Right lobe of liver (tissue), 4 donors: ENCODE data around the gene TNFRSF8.

ENCODE experiments used
- POLR2A ChIP-seq: fragments of 450-650 bp; IDR thresholded peaks from one replicate; pipeline ENCODE4 v1.6.1; 2017; ENCODE audit warnings: antibody characterized with exemption, mild to moderate bottlenecking
- TF ChIP-seq, protein P1 (sequence below), 4 donors: fragments of 200-600 bp in 3 of 4; fragments of 450-650 bp in 1 of 4; IDR thresholded peaks; one replicate each; pipeline versions ENCODE4 v1.5.1 to v1.8.0; 2016 to 2022; ENCODE audit warnings: antibody characterized with exemption in 4 of 4, mild to moderate bottlenecking in 2 of 4
- donor health status: DM: no; HTN: no; CAD: no.
- donor health status: DM: no; HTN: no; CAD: no.
- donor health status: DM: no; HTN: yes; CAD: no.

DNA sequence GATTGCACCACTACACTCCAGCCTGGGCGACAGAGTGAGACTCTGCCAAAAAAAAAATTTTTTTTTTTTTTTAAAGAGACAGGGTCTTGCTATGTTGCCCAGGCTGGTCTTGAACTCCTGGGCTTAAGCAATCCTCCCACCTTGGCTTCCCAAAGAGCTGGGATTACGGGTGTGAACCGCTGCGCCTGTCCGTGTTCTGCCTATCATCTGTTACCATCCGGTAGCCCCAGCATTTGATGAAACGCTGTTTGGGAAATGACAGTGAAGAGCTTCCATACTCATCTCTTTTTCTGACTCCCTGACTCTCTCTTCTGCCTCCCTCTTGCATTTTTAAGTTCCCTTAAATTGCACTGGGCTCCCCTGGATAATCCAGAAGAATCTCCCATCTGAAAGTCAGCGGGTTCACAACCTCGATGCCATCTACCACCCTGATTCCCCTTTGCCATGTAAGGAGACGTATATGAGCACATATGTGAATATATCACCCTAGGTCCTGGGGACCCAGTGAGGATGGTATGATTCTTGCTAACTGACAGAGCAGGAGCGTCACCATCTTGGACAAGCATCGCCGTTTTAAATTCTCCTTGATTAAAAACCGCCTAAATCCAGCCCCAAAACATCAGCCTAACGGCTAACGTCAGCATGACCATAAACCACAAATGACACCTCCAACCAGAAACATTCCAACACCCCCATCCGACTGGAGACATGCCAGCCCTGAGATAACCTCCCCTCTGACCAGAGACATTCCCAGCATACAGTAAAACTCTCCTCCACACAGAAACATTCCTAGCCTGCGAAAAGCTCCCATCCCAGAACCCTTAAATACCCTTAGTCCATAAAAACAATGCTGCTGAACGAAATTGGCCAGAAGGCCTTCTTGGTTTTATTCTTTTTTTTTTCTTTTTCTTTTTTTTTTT lies 12.4 kb downstream of the TNFRSF8 start:
- TF ChIP-seq, protein P1, sequence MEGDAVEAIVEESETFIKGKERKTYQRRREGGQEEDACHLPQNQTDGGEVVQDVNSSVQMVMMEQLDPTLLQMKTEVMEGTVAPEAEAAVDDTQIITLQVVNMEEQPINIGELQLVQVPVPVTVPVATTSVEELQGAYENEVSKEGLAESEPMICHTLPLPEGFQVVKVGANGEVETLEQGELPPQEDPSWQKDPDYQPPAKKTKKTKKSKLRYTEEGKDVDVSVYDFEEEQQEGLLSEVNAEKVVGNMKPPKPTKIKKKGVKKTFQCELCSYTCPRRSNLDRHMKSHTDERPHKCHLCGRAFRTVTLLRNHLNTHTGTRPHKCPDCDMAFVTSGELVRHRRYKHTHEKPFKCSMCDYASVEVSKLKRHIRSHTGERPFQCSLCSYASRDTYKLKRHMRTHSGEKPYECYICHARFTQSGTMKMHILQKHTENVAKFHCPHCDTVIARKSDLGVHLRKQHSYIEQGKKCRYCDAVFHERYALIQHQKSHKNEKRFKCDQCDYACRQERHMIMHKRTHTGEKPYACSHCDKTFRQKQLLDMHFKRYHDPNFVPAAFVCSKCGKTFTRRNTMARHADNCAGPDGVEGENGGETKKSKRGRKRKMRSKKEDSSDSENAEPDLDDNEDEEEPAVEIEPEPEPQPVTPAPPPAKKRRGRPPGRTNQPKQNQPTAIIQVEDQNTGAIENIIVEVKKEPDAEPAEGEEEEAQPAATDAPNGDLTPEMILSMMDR (IDR thresholded peaks at IDR 0.05), result no peak
- no peak for TF ChIP-seq POLR2A
